GM06990 (cell line): ENCODE measurements around the gene MED8.

ENCODE experiments used
- DNase-seq: peaks from one replicate; pipeline ENCODE4 v3.0.0-alpha.2; 2011; ENCODE audit not compliant: insufficient read length; ENCODE audit errors: extremely low read depth
- H3K27me3 ChIP-seq: replicated peaks from 2 replicates; pipeline ENCODE4 v1.6.0; 2011; ENCODE audit warnings: low read length; ENCODE audit not compliant: control insufficient read depth, insufficient read depth
- H3K36me3 ChIP-seq: 2 replicates; pipeline ENCODE4 v1.5.1; 2011; ENCODE audit warnings: low read length; ENCODE audit not compliant: control insufficient read depth, insufficient read depth
- H3K4me3 ChIP-seq: replicated peaks from 2 replicates; pipeline ENCODE4 v1.5.1; 2011; ENCODE audit warnings: low read depth, mild to moderate bottlenecking, control low read depth, low read length
- TF ChIP-seq, protein P1 (sequence below): IDR thresholded peaks from 2 replicates; pipeline ENCODE4 v1.5.1; 2011; ENCODE audit warnings: low read length, control low read depth, mild to moderate bottlenecking, inconsistent platforms; ENCODE audit not compliant: insufficient read depth, poor library complexity, severe bottlenecking

MED8 gene

DNA sequence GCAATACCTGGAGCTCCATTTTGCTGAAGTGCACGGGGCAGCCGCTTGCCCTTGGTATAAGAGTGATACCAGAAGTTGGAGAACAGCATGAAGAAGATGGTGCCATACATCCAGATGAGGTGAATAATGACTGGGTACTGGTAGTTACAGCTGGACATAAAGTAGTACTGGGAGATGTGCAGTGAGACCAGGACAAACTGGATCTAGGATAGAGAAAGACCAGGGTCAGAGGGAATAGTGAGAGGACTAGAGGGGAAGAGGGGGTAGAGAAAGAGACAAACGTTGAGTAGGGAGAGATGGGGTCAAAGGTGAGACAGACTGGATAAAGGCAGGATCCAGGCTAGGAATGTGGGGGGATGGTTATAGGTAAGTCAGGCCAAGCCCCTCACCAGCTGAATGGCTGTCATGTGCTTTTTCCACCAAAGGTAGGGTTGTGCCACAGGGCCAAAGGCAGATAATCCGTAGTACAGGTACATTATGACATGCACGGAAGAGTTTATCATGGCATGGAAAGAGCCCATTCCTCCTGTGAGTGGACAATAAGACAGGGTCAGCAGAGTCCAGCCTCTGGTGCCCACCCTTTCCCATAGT, 25.6 kb downstream of the MED8 start:
- no peaks in the 10 kb centered on the region for H3K27me3 ChIP-seq
- H3K4me3 ChIP-seq, result no peak overlapping the region
- DNase-seq, result no peak
- TF ChIP-seq, protein P1, sequence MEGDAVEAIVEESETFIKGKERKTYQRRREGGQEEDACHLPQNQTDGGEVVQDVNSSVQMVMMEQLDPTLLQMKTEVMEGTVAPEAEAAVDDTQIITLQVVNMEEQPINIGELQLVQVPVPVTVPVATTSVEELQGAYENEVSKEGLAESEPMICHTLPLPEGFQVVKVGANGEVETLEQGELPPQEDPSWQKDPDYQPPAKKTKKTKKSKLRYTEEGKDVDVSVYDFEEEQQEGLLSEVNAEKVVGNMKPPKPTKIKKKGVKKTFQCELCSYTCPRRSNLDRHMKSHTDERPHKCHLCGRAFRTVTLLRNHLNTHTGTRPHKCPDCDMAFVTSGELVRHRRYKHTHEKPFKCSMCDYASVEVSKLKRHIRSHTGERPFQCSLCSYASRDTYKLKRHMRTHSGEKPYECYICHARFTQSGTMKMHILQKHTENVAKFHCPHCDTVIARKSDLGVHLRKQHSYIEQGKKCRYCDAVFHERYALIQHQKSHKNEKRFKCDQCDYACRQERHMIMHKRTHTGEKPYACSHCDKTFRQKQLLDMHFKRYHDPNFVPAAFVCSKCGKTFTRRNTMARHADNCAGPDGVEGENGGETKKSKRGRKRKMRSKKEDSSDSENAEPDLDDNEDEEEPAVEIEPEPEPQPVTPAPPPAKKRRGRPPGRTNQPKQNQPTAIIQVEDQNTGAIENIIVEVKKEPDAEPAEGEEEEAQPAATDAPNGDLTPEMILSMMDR, result no peak
- peaks cover 42% of the 10 kb centered on the region for H3K36me3 ChIP-seq

DNA sequence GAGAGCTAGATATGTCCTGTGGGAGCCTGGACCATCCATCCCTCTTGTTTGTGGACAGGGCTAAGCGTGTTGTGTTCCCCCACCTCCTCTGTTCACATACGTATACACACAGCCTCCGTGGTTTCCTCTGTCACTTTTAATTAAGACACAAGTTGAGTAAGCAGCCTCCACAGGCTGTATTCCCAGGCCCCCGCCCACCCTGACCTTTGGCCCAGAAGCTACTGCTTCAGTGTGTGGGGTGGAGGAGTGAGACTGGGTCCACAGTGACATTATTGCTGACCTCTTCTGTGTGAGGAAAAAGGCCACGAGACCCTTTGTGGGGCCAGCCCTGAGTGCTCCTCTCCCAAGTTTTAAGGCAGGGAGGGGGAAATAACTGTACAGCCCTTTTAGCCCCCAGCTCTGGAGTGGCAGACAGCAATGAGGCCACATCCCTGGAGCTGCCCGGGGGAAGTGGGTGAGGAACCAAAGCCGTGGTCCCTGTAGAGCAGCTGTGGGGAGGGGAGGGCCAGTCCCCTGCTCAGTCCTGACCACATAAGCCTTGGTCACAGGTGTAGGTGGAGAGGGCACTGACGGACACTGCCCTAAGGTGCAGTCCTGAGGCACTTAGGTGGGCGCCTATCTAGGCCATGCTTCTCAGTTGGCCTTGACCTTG, 26.2 kb downstream of the MED8 start:
- no peak for DNase-seq
- Histone ChIP-seq H3K36me3 (peaks cover 42% of the 10 kb centered on the region), H3K27me3 (no peaks in the 10 kb centered on the region), H3K4me3 (no peak overlapping the region)
- TF ChIP-seq, protein P1, result no peak

DNA sequence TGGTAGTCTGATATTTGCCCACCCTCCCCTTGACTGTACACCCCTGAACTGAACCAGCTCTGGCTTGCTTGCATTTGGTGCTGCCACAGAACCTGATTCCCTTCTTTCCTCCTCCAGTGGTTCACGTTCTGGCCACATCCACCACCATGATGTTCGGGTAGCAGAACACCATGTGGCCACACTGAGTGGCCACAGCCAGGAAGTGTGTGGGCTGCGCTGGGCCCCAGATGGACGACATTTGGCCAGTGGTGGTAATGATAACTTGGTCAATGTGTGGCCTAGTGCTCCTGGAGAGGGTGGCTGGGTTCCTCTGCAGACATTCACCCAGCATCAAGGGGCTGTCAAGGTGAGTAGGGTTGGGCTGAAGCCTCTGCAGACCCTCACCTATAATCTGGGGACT, 29.0 kb downstream of the MED8 start:
- TF ChIP-seq, protein P1, result no peak
- Histone ChIP-seq H3K27me3 (no peaks in the 10 kb centered on the region), H3K36me3 (peaks cover 42% of the 10 kb centered on the region), H3K4me3 (peak overlapping the region; percentile 87)
- no peak for DNase-seq

DNA sequence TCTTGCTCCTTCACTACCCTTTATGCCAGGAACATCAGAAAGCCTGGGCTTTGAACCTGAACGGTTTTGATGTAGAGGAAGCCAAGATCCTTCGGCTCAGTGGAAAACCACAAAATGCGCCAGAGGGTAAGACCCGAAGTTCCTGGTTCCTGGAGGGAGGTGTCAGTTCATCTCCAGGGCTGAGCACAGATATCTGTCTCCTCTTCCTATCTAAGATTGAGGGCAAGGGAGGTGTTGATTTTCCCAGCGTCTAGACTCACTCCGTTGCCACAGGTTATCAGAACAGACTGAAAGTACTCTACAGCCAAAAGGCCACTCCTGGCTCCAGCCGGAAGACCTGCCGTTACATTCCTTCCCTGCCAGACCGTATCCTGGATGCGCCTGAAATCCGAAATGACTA, 29.9 kb downstream of the MED8 start:
- peaks cover 37% of the 10 kb centered on the region for H3K36me3 ChIP-seq
- TF ChIP-seq, protein P1, result no peak

DNA sequence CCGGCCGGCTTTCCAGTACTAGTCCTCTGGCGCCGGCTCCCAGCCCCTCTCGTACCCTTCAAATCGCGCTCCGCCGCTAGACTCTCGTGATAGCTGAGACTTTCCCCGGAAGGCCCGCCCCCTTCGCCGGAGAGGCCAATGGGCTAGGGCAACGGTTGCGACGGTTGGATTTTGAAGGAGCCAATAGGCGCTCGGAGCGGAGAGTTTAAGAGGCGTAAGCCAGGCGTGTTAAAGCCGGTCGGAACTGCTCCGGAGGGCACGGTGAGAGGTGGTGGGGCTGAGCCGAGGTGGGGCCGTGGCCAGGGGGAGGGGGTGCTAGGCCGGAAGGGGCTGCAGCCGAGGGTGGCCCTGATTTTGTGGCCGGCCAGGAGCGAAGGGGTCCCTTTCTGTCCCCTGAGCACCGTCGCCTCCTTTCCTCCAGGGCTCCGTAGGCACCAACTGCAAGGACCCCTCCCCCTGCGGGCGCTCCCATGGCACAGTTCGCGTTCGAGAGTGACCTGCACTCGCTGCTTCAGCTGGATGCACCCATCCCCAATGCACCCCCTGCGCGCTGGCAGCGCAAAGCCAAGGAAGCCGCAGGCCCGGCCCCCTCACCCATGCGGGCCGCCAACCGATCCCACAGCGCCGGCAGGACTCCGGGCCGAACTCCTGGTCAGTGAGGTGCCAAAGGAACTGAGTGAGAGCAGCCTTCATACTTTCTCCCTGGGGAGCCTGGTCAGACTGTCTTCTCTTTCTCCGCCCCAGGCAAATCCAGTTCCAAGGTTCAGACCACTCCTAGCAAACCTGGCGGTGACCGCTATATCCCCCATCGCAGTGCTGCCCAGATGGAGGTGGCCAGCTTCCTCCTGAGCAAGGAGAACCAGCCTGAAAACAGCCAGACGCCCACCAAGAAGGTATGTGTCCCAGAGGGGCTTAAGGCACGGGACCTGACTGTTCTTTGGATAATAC, 30.6 kb downstream of the MED8 start, which contains the start of gene CDC20:
CDC20 (plus strand) TSS at position 236 of the 948 bp plus-strand sequence; CDS start at position 471, 235 bp downstream.
- DNase-seq, result peak; percentile 95
- Histone ChIP-seq H3K36me3 (peaks cover 31% of the 10 kb centered on the region), H3K27me3 (no peaks in the 10 kb centered on the region), H3K4me3 (peak within 1 kb of the TSS; percentile 87)
- TF ChIP-seq, protein P1, result no peak

More for the DNA sequence above, 29.9 kb downstream of the MED8 start:
- Histone ChIP-seq H3K27me3 (no peaks in the 10 kb centered on the region), H3K4me3 (peak overlapping the region; percentile 87)
- no peak for DNase-seq
